GM12872 (cell line): ENCODE results near the gene MMP27.

Experiments used
- TF ChIP-seq, protein P1 (sequence below): IDR thresholded peaks from 3 replicates; pipeline ENCODE4 v1.5.1; 2011; ENCODE audit warnings: low read depth, mild to moderate bottlenecking, low read length, moderate library complexity; ENCODE audit not compliant: insufficient read depth

MMP27 gene

DNA sequence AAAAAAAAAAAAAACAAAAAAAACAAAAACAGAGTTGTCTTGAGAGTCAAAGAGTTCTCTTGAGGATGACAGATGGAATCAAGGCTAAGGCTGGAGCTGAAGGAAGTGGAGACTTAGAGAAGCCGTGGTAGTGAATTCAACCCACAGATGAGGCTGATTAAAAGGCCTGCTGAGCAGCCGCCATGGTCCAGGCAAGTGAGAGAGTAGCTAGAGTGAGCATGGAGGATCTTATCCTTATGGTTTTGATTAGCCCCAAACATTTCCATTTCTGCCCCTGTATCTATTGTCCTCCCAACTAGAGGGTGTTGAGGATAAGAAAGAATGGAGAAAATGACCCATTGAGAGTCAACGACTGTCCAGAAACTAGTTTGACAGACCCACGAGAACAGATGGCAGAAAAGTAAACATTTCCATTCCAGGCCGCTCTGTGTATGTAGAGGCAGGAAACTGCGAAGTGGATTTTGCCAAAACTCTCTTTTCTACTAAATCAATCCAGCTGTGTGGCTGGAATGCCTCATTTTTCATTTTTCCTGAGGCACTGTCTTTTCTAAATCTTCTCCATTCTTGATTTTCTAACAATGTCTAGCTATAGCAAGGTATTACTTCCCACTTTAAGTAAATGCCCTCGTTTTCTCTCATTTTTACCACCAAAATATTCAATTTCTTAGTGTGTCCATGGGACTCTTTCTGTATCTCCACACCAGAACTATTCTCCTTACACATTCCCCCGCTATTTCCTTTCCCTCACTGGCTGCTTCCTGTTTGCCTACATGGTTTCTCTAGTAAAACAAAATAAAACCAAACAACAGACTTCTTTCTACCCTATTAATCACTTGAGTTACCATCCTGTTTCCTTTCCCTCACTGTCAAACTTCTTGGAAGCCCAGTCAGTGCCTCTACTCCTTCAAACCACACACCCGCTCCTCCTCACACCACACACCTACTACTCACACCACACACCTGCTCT lies 24.6 kb upstream of the MMP27 start:
- TF ChIP-seq, protein P1, sequence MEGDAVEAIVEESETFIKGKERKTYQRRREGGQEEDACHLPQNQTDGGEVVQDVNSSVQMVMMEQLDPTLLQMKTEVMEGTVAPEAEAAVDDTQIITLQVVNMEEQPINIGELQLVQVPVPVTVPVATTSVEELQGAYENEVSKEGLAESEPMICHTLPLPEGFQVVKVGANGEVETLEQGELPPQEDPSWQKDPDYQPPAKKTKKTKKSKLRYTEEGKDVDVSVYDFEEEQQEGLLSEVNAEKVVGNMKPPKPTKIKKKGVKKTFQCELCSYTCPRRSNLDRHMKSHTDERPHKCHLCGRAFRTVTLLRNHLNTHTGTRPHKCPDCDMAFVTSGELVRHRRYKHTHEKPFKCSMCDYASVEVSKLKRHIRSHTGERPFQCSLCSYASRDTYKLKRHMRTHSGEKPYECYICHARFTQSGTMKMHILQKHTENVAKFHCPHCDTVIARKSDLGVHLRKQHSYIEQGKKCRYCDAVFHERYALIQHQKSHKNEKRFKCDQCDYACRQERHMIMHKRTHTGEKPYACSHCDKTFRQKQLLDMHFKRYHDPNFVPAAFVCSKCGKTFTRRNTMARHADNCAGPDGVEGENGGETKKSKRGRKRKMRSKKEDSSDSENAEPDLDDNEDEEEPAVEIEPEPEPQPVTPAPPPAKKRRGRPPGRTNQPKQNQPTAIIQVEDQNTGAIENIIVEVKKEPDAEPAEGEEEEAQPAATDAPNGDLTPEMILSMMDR = no peak

DNA sequence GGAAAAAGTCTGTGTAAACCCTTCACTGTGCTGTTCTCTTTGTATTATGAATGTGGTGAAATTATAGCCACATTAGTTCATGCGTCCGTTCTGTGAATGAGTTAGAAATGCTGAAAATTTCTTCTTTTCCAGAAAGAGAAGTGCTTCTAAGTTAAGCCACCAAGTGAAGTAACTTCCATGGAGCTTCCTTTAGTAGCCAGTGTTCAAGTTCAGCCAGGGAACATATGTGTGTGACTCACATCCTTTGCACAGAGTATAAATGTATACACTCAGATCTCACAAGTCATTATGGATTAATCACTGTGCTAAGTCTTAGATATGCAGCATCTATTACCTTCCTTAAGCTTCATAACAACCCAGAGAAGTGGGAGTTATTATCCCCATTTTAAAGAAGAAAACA lies 22.3 kb upstream of the MMP27 start:
- TF ChIP-seq, protein P1 = no peak

DNA sequence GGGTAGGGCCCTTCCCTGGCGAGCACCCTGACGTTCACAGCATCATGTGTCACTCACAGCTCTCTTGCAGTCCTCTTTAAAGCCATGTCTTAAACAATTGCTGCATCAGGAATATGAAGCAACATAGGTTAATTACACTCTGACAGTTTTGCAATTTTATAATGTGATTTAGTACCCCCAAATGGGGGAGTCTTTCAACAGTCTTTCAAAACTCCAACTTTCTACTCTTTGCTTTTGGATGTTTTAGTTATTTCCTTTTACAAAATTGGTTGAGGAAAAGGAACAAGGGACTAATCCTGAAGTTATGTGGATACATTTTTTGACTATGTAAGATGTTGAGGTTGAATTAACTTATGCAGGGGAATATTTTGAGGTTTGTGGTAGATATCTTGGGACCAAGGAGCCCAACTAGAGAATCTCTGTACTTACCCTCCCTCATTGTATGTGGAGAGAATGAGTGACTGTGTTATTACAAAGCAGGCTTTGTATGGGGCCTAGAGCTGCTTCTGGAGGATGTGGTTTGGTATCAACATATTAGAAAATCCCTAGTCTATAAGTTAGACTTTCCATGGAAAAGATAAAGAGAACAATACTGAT lies 19.4 kb upstream of the MMP27 start, which contains the start of gene MMP8:
Gene MMP8, minus strand, starts transcription at position 51 of the 597 bp plus-strand sequence. CDS start 99 bp downstream, outside the sequence.
- TF ChIP-seq, protein P1 = no peak

DNA sequence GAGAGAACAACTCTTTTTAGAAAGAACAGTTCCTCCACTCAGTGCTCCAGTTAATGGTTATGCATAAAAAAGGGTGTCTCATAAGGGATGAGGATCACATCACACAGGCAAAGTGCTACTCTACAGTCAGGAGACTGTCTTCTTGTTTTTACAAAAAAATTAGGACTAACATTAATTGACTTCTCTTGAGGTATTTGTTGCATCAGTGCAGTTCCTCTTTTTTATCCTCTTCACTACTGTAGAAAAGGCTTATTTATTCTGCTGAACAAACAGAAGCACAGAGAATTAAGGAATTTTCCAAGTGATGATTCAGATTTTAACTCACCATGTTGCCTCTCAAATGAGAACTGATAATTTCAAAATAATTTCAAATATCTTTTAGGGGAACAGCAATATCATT lies 17.3 kb upstream of the MMP27 start:
- TF ChIP-seq, protein P1 = no peak

- TF ChIP-seq, protein P1 = no peak
These were observed 14.2 kb upstream of the MMP27 start for GRCh38 chr11:102719620-102720277.

GRCh38 chr11:102717280-102717679 lies 11.7 kb upstream of the MMP27 start:
- TF ChIP-seq, protein P1 = no peak

DNA sequence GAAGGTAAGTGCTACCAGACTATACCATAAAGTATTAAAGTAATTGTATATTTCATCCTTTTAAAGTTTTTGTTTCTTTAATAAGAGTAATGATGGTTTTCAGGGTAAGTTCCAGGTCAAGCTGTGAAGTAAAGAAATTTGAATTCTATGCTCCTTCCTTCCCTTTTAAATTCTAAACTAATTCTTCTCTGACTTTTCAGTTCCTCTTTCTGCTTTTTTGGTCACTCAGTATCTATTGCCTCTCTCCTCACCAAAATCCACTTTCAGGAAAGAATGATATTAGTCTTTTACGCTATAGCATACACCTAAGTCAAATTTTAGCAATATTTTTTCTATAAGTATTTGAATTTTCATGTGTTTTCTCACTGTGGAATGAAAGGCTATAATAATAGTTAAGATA lies 11.0 kb upstream of the MMP27 start:
- TF ChIP-seq, protein P1 = no peak
